Uterus (tissue), 4 donors: ENCODE results near the gene HMGXB4. TPM values are rescaled to one million over a fixed set of nuclear protein-coding genes. Genes with fewer than 3 reads are reported as not detected.

Experiments used
- DNase-seq, 2 donors: peaks; one replicate each; pipeline ENCODE4 v3.0.0-alpha.2; 2019 to 2020
- H3K27ac ChIP-seq, 2 donors: fragments of 200-600 bp; sonication (generic); 1 replicate in 1 of 2; 2 replicates in 1 of 2; pipeline ENCODE4 v1.5.1; 2016 to 2018
- H3K27me3 ChIP-seq, 2 donors: fragments of 200-600 bp; sonication (generic); one replicate each; pipeline ENCODE4 v1.5.1; 2018 to 2019; ENCODE audit warnings: control low read depth in 1 of 2
- H3K36me3 ChIP-seq, 2 donors: fragments of 200-600 bp; sonication (generic); one replicate each; pipeline ENCODE4 v1.5.1; 2019; ENCODE audit warnings: control low read depth in 1 of 2
- H3K4me1 ChIP-seq, 2 donors: fragments of 200-600 bp; sonication (generic); one replicate each; pipeline ENCODE4 v1.5.1; 2018 to 2019; ENCODE audit warnings: control low read depth in 1 of 2
- H3K4me3 ChIP-seq, 2 donors: fragments of 200-600 bp; sonication (generic); 1 replicate in 1 of 2; 2 replicates in 1 of 2; pipeline ENCODE4 v1.5.1; 2018 to 2019; ENCODE audit warnings: mild to moderate bottlenecking in 1 of 2
- H3K9me3 ChIP-seq, 2 donors: fragments of 200-600 bp; sonication (generic); one replicate each; pipeline ENCODE4 v1.5.1; 2019; ENCODE audit warnings: control low read depth in 1 of 2
- CTCF ChIP-seq, 4 experiments: fragments of 200-600 bp in 2 of 4; fragments of 450-650 bp in 2 of 4; sonication (generic) in 2 of 4; IDR thresholded peaks; one replicate each; pipeline ENCODE4 v1.5.1; 2016 to 2019; ENCODE audit warnings: antibody characterized with exemption in 4 of 4, mild to moderate bottlenecking in 2 of 4, moderate library complexity in 1 of 4
- POLR2A ChIP-seq, 2 donors: fragments of 450-650 bp; IDR thresholded peaks; one replicate each; pipeline ENCODE4 v1.6.1; 2016; ENCODE audit warnings: antibody characterized with exemption in 2 of 2, mild to moderate bottlenecking in 1 of 2, moderate library complexity in 1 of 2
- intact Hi-C: fragments of 100-400 bp; cut with DNase I; formaldehyde crosslinking; loops from one replicate; pipeline ENCODE4 v1.15.1; 2023; ENCODE audit warnings: low total_unique reads
- total RNA-seq, 4 donors: library from RNA; depleted of rRNA in 3 of 4; stranded (reverse); fragments of >200 nt in 3 of 4; gene quantifications; one replicate each; pipeline versions ENCODE4 v1.1.0 to v1.2.4, GENCODE V29; 2014 to 2023
- donor health status: DM: yes; HTN: yes; CAD: no.

The HMGXB4 gene
- total RNA-seq, 4 donors from 2014 or later, result 15.1 to 29.6 (median 20.8) TPM

GRCh38 chr22:35269630-35270029, 12.3 kb downstream of the HMGXB4 start:
- H3K36me3 ChIP-seq, result no peaks in the 10 kb centered on the region

DNA sequence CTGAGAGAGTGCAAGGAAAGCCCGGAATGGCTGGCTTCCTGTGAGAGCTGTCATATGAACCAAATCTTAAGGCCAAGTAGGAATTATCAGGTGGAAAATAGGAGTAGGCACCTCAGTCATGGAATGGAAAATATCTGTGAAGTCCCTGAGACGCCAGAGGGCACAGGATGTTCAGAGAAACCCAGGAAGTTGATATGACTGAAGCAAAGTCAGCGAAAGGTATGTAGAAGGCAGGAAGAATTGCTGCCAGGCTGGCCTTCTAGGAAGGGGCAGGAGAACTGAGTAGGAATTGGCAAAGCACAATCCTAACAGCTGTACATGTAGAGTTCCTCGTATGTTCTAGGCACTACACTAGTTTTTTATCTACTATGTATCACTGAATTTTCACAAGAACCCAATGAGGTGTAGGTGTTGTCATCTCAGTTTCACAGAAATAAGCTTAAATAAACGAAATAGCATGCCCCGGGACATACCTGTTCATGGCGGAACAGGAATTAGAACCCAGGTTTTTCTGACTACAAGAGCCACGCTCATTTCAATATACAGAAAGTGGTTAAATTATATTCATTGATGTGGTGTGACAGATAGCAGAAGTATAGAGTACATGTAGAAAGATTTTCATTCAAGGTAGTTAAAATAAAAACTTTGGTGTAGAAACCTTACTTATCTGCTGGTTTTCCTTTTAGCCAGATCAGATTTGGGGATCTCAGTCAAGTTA, 17.0 kb downstream of the HMGXB4 start:
- Histone ChIP-seq H3K27me3 (no peaks in the 10 kb centered on the region), H3K9me3 (no peaks in the 10 kb centered on the region), H3K4me1 (no peaks in the 10 kb centered on the region), H3K36me3 (no peaks in the 10 kb centered on the region), H3K27ac (no peak overlapping the region), H3K4me3 (no peak overlapping the region)
- TF ChIP-seq POLR2A (IDR thresholded peaks at IDR 0.05) (no peak), CTCF (IDR thresholded peaks at IDR 0.05) (no peak)
- no peak for DNase-seq
- intact Hi-C loops, result no loop called here

More at GRCh38 chr22:35269630-35270029, 12.3 kb downstream of the HMGXB4 start:
- H3K4me3 ChIP-seq, result no peak overlapping the region
- H3K4me1 ChIP-seq, result no peaks in the 10 kb centered on the region
- H3K27ac ChIP-seq, result no peak overlapping the region
- no peaks in the 10 kb centered on the region for H3K9me3 ChIP-seq
- TF ChIP-seq CTCF (IDR thresholded peaks at IDR 0.05), result no peak
- no peak for TF ChIP-seq POLR2A (IDR thresholded peaks at IDR 0.05)
- H3K27me3 ChIP-seq, result no peaks in the 10 kb centered on the region
- intact Hi-C loops, result no loop called here
- no peak for DNase-seq

- Histone ChIP-seq H3K4me1 (no peaks in the 10 kb centered on the region), H3K27ac (no peak overlapping the region), H3K4me3 (no peak overlapping the region), H3K9me3 (no peaks in the 10 kb centered on the region), H3K27me3 (no peaks in the 10 kb centered on the region), H3K36me3 (no peaks in the 10 kb centered on the region)
- no peak for TF ChIP-seq CTCF (IDR thresholded peaks at IDR 0.05)
- TF ChIP-seq POLR2A (IDR thresholded peaks at IDR 0.05), result no peak
- intact Hi-C loops, result no loop called here
- no peak for DNase-seq
Measured at GRCh38 chr22:35275580-35275979, 18.3 kb downstream of the HMGXB4 start.

DNA sequence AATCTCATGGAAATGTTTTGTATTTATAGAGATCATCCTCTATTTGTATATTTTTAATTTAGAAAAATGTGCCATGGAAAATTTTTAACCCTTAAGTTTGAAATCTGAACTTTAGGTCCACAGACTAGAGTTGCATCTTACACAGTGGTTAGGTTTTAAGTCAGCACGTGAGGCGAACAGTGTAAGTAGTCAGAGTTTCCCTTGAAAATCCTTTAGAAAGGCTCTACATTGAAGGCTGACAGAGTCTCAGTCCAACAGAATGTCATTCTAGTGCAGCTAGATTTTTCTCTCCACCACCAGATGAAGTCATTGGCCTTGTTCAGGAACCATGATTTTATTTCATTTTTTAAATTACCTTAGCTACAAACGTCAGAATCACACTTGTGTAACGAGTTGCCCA, 18.7 kb downstream of the HMGXB4 start:
- DNase-seq, result no peak
- H3K27ac ChIP-seq, result no peak overlapping the region
- H3K4me1 ChIP-seq, result no peaks in the 10 kb centered on the region
- H3K36me3 ChIP-seq, result no peaks in the 10 kb centered on the region
- no peak overlapping the region for H3K4me3 ChIP-seq
- TF ChIP-seq CTCF (IDR thresholded peaks at IDR 0.05) (no peak), POLR2A (IDR thresholded peaks at IDR 0.05) (no peak)
- H3K9me3 ChIP-seq, result no peaks in the 10 kb centered on the region
- intact Hi-C loops, result no loop called here
- no peaks in the 10 kb centered on the region for H3K27me3 ChIP-seq

DNA sequence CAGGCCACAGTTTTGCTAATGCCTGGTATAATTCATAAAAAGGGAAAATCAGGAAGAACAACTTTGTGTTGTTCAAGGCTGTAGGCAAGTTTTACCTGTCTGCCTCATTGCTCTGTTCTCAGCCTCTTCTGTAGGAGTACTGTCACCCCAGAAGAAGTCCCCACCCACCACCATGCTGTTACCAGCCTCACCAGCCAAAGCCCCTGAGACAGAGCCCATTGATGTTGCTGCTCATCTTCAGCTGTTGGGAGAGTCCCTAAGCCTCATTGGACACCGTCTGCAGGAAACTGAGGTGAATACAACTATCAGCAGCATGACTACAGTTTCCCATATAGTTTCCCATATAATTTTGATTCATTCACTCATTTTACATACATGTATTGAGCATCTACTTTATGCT, 30.8 kb downstream of the HMGXB4 start:
- Histone ChIP-seq H3K4me1 (no peaks in the 10 kb centered on the region), H3K27me3 (no peaks in the 10 kb centered on the region), H3K9me3 (no peaks in the 10 kb centered on the region), H3K4me3 (no peak overlapping the region), H3K36me3 (no peaks in the 10 kb centered on the region), H3K27ac (no peak overlapping the region)
- intact Hi-C loops, result no loop called here
- TF ChIP-seq CTCF (IDR thresholded peaks at IDR 0.05) (no peak), POLR2A (IDR thresholded peaks at IDR 0.05) (no peak)
- DNase-seq, result no peak
